Measurements from ENCODE around the gene FKBP6. TPM values are rescaled to one million over a fixed set of nuclear protein-coding genes. Genes with fewer than 3 reads are reported as not detected.
A peak's percentile ranks its signal among the peaks of the same experiment; 100 is the strongest.
"Not testable (repeated sequence)": the region's sequence is repeated elsewhere in the genome, so short reads cannot be mapped to it uniquely, and the experiment has no call there.

Gene FKBP6
- total and polyA plus RNA-seq, 2 of the 13 experiments (the other 11 are each of a cell fraction or from before 2014, with no cell fraction given) = 0.07 to 0.20 TPM

- TF ChIP-seq TFDP2 (CRISPR knock-in tag; IDR thresholded peaks at IDR 0.05) = peak; percentile 37; the same call in 1 of the 2 replicates
- TF ChIP-seq ZBTB7B (CRISPR knock-in tag; IDR thresholded peaks at IDR 0.05) = peak; percentile 68; the same call in 1 of the 2 replicates
- TF ChIP-seq SIX4 (CRISPR knock-in tag; IDR thresholded peaks at IDR 0.05) = peak; percentile 57; the same call in 1 of the 2 replicates
- peak; percentile 89 for TF ChIP-seq SOX13 (IDR thresholded peaks at IDR 0.05)
- TF ChIP-seq SOX13 (CRISPR knock-in tag; conservative IDR thresholded peaks at IDR 0.05 in 1 of 2, IDR thresholded peaks at IDR 0.05 in 1 of 2) = peak in 1 of 2 experiments; percentile 96; a peak in 2 of 4 replicates
- TF ChIP-seq HDAC2 (CRISPR knock-in tag; IDR thresholded peaks at IDR 0.05) = peak; percentile 81
- peak; percentile 90 for TF ChIP-seq ZNF792 (CRISPR knock-in tag; IDR thresholded peaks at IDR 0.05)
- TF ChIP-seq ZNF768 (CRISPR knock-in tag; IDR thresholded peaks at IDR 0.05) = peak; percentile 39; the same call in 1 of the 2 replicates
- peak; percentile 43 for TF ChIP-seq NR2F6 (IDR thresholded peaks at IDR 0.05)
- peak; percentile 92 for TF ChIP-seq NR2F6 (CRISPR knock-in tag; IDR thresholded peaks at IDR 0.05)
- TF ChIP-seq NFYB (CRISPR knock-in tag; IDR thresholded peaks at IDR 0.05) = 0 out of 2 replicates have a peak, but pooled peaks have one; percentile 13
- peak; percentile 91 for TF ChIP-seq SAP130 (CRISPR knock-in tag; IDR thresholded peaks at IDR 0.05; ENCODE audit: low read depth)
- TF ChIP-seq ZBED4 (CRISPR knock-in tag; IDR thresholded peaks at IDR 0.05; ENCODE audit: borderline replicate concordance) = peak; percentile 64; the same call in 1 of the 2 replicates
- TF ChIP-seq ZKSCAN8 (CRISPR knock-in tag; IDR thresholded peaks at IDR 0.05; ENCODE audit: borderline replicate concordance) = peak; percentile 49; the same call in 1 of the 2 replicates
- peak; percentile 48 for TF ChIP-seq ELF3 (CRISPR knock-in tag; IDR thresholded peaks at IDR 0.05)
- TF ChIP-seq ZNF331 (CRISPR knock-in tag; IDR thresholded peaks at IDR 0.05) = peak; percentile 64; the same call in 1 of the 2 replicates
- TF ChIP-seq ZBTB26 (CRISPR knock-in tag; IDR thresholded peaks at IDR 0.05; ENCODE audit: borderline replicate concordance) = 0 out of 2 replicates have a peak, but pooled peaks have one; percentile 63
- TF ChIP-seq GATAD2A (CRISPR knock-in tag; IDR thresholded peaks at IDR 0.05) = peak; percentile 88
- TF ChIP-seq BCL6 (CRISPR knock-in tag; IDR thresholded peaks at IDR 0.05) = peak; percentile 72
- TF ChIP-seq MLX (CRISPR knock-in tag; IDR thresholded peaks at IDR 0.05) = peak; percentile 73; the same call in 1 of the 2 replicates
- not testable (repeated sequence) for TF ChIP-seq HNF1A (IDR thresholded peaks at IDR 0.05; ENCODE audit: low read depth)
- peak; percentile 49; the same call in 1 of the 2 replicates for TF ChIP-seq HNF1A (CRISPR knock-in tag; IDR thresholded peaks at IDR 0.05; ENCODE audit: borderline replicate concordance)
Observed at GRCh38 chr7:73325424-73325823, 2.5 kb upstream of the FKBP6 start (continued).

All from HepG2 (cell line).